HG02852 (cell line): ENCODE data around the gene UBXN11.

ENCODE experiments used
- ATAC-seq: cut with Tn5 transposase; IDR thresholded peaks from one replicate; pipeline ENCODE4 v1.9.1; 2021; ENCODE audit warnings: mild to moderate bottlenecking, moderate library complexity; ENCODE audit not compliant: unreplicated experiment

The UBXN11 gene

DNA sequence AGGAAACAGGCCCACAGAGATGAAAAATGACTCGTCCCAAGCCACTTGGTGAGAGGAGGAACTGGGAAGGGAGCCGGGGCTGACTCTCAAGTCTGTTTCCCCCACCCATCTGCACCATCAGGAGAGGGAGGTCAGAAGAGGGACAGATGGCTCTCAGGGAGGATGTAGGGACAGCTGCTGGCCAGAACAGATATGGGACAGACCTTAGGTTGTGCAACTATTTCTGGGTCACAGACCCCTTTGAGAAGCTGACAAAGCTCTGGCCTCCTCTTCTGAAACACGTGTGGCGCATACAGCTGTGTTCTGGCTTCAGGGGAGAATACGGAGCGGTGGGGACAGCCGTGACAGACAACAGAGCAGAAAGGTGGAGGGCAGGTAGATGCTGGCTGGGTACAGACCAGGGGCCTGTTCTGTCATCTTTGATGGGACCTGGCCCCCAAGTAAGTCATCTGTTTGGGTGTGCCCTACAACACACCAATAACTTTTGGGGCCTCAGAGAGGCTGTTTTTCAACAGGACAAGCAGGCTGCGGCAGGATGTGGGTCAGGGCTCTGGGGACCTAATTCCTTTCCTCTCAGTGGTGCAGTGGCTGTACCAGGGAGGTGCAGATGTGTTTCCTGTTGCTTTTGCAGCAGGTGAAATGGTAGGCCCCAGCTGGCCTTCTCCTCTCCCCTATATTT lies 19.3 kb downstream of the UBXN11 start:
- peak; percentile 41 for ATAC-seq

GRCh38 chr1:26286064-26286416 lies 20.4 kb downstream of the UBXN11 start:
- no peak for ATAC-seq

DNA sequence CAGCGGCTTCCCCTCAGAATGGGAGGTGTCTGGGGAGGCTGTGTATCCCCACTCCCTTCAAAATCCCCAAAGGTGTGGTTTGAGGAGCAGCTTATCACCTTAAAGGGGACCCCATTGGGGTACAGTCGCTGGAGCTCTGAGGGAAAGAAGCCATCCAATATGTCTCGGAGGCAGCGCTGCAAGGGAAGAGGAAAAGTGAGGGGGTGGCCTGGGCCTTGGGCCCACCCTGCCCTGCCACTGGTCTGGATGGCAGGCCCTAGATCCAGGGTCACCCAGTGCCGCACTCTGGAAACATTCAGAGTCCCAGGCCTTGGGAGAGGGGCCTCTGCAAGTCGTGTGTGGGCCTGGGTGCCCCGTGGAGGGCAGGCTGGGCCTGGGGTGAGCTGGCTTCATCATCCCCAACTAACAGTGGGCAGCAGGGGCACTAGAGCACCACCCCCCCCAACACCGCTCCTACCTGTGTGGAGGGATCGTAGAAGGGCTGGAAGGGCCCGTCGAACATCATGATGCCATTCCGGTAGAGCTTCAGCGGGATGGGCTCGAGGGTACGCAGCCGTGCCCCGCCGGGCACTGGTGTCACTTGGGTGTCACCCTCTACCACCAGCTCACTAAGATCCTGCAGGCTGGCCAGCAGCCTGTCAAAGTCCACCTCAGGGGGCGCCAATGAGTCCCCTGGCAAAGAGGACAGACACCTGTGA lies 20.9 kb downstream of the UBXN11 start:
- no peak for ATAC-seq

DNA sequence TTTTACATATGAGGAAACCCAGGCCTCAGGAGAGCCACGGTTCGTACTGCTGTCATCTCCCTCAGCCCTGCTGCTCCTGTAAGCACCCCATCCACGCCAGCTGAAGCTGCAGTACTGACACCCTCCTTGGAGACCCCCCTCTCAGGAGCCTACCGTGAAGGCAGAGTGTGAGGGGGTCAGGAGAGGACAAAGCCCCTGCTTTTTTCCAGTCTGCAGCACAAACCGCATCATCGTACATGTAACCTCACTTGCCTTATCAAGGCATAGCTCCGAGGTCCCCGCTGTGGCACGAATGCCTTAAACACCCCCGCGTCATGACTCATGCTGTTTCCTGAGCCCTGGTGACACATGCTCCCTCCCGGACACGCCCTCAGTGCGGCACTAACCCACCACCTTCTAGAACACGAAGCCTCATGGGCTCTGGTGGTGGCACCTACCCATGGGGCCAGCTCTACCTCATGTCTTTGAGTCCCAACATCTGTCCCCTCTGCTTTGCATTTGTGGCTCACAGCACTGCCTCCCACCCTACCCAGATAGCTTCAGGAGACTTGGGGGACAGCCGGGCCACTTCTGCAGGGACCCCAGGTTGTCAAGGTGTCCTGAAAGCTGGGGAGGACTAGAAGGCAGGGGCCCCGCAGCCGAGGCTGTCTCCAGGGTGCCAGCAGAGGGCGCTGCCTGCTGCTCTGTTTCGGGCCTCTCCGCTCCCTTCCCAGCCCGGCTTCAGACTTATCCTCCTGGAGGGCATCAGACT lies 21.7 kb downstream of the UBXN11 start:
- no peak for ATAC-seq

- no peak for ATAC-seq
Measured at GRCh38 chr1:26283871-26284596, 22.4 kb downstream of the UBXN11 start.

- ATAC-seq, result no peak
Measured at GRCh38 chr1:26283279-26283853, 23.1 kb downstream of the UBXN11 start.

DNA sequence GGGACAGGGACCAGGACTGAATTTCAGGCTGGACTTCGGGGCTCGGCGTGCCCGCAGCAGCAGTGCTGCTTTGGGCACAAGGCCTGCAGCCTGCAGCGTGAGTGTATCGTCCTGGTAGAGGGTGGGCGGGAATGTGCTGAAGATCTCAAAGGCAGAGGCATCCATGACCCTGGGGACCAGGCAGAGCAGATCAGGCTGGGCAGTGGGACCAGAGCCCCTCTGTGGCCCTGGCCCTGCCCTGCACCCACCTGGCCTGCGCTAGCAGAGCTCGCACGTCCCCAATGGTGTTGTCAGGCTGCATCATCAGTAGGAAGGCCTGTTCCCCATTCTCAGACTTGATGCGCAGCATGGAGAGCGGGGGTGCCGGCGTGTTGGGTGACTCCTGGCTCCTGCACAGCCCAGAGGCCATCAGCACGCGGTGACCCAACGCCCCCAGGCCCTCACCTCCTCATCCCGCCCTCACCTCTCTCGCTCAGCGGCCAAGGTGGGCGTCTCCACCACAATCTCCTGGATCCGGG lies 24.0 kb downstream of the UBXN11 start:
- no peak for ATAC-seq

DNA sequence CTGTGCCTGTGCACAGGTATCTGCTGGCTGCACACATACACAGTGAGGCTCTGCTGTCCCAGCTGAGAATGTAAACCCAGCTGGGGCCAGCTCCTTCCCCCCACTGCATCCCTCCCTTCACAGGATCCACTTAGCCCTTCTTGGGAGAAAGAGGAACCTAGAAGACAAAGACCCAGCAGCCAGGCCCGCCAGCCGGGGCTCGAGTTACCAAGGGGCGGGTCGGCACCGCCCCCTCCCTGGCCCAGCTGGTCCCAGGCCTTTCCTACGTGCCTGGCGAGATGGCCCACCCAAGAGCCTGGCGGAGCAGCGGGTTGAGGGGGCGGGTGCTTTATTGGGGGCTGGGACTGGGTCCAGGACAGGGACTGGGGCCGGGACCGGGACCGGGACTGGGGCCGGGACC lies 24.5 kb downstream of the UBXN11 start:
- no peak for ATAC-seq

DNA sequence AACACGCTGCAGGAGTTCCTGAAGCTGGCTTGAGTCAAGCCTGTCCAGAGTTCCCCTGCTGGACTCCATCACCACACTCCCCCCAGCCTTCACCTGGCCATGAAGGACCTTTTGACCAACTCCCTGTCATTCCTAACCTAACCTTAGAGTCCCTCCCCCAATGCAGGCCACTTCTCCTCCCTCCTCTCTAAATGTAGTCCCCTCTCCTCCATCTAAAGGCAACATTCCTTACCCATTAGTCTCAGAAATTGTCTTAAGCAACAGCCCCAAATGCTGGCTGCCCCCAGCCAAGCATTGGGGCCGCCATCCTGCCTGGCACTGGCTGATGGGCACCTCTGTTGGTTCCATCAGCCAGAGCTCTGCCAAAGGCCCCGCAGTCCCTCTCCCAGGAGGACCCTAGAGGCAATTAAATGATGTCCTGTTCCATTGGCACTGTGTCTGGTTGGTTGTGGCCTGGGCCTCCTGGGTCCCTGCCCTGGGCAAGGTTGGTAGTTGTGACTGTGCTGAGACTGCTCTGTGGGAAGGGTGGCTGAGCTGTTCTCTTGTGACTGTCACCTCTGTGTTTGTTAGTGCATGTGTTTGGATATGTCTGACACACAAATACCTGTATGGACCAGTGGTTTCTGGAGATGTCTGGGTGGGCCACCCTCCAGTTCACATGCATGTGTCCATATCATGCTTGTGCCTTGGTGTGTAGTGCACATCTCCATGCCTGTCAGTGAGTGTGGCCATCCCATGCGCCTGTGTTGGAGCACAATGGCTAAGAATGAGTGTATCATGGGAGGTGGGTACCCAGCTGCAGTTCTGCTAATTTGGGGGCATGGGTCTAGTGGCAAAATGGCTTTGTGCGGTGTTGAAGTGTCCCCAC lies 25.1 kb downstream of the UBXN11 start:
- no peak for ATAC-seq

GRCh38 chr1:26280333-26281042 lies 25.9 kb downstream of the UBXN11 start:
- peak; percentile 3 for ATAC-seq

- peak; percentile 67 for ATAC-seq
Measured at GRCh38 chr1:26279456-26280332, 26.7 kb downstream of the UBXN11 start, which contains the start of gene SH3BGRL3. SH3BGRL3 (plus strand) TSS chr1:26280086; CDS start chr1:26280156, 70 bp downstream.

- ATAC-seq, result no peak
Measured at GRCh38 chr1:26278724-26279455, 27.5 kb downstream of the UBXN11 start.

DNA sequence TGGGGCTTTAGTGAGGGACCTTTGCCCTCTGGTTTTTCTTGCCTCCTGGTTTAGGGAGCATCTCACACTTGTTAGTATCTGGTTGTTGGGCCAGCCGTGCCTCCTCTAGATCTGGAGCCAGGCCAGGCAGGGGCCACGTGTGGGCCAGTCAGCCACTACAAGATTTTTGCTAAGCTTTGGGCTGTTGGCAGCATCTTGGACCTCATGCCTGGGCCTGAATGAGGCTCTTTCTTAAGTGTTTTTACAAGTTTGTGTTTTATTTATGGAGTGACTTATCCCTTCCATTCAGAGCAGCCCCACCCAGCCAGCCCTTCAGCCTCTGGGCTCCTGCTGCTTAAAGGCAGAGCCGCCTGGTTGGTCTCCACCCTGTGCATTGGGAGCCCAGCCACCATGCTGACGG lies 28.1 kb downstream of the UBXN11 start:
- no peak for ATAC-seq

- no peak for ATAC-seq
Measured at GRCh38 chr1:26277719-26278118, 28.7 kb downstream of the UBXN11 start.

GRCh38 chr1:26277261-26277661 lies 29.2 kb downstream of the UBXN11 start:
- ATAC-seq, result no peak

DNA sequence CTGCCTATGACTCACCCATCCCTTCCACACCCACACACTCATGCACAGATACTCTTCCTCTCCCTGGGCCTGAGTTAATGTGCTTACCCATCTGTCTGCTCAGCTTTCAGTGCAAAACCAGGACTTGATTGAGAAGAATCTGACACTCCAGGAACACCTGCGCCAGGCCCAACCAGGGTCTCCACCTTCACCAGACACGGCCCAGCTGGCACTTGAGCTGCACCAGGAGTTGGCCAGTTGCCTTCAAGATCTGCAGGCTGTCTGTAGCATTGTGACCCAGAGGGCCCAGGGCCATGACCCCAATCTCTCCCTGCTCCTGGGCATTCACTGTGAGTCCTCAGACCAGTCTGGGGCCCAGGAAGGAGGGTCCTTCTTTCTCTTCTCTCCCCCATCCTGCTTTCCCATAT lies 30.0 kb downstream of the UBXN11 start:
- no peak for ATAC-seq
